K562 (cell line): ENCODE data around the gene BRAF. TPM values are rescaled to one million over a fixed set of nuclear protein-coding genes. Genes with fewer than 3 reads are reported as not detected.
"Not testable (repeated sequence)": the region's sequence is repeated elsewhere in the genome, so short reads cannot be mapped to it uniquely, and the experiment has no call there.

Source experiments
- ATAC-seq: fragments of 200-7000 bp; cut with Tn5 transposase; 3 replicates; pipeline ENCODE4 v1.9.1; 2020; ENCODE audit warnings: moderate library complexity
- BruUV-seq: library from RNA; stranded (reverse); fragments of 400-500 nt; replicated peaks from 2 replicates; lab custom pipeline; 2021; lab: Mats Ljungman, UMichigan
- CTCF ChIA-PET: fragments of 300-600 bp; formaldehyde crosslinking; extraction: SDS; loops from one replicate; lab custom pipeline; 2021; ENCODE audit warnings: low intra/inter-chr PET ratio; lab: Yijun Ruan, JAX
- POLR2A ChIA-PET: fragments of 300-600, 350-650 bp; sonication (Branson Sonifier 250); formaldehyde crosslinking; extraction: SDS; loops from one replicate; lab custom pipeline; 2021; ENCODE audit warnings: antibody characterized with exemption, inconsistent platforms; lab: Yijun Ruan, JAX
- DNase-seq, 4 experiments: peaks; one replicate each; pipeline versions ENCODE4 v3.0.0 to v3.0.0-alpha.2; 2011 to 2018; ENCODE audit warnings: low spot score in 3 of 4, mixed read lengths in 3 of 4; ENCODE audit errors: extremely low read depth in 1 of 4
- FAIRE-seq: peaks from 2 replicates; lab custom pipeline; 2011; peaks lifted over from hg19 to GRCh38; lab: Jason Lieb, UNC
- H2AFZ ChIP-seq: 2 replicates; pipeline ENCODE4 v1.6.0; 2011; ENCODE audit warnings: low read depth, low read length, control low read depth, inconsistent platforms
- H3K27ac ChIP-seq: fragments of 200-600 bp; 3 replicates; pipeline ENCODE4 v1.8.0; 2011; ENCODE audit warnings: low read depth, mild to moderate bottlenecking, control low read depth, inconsistent platforms, low read length, moderate library complexity, mixed read lengths; ENCODE audit errors: extremely low read depth
- H3K27me3 ChIP-seq, 2 experiments: fragments of 300-600 bp in 1 of 2; 2 replicates in 1 of 2; 3 replicates in 1 of 2; pipeline versions ENCODE4 v1.6.0 to v1.8.0; 2011; ENCODE audit warnings: inconsistent platforms in 2 of 2, low read length in 2 of 2, mild to moderate bottlenecking in 1 of 2, mixed read lengths in 1 of 2, moderate library complexity in 1 of 2; ENCODE audit not compliant: control insufficient read depth in 2 of 2, insufficient read depth in 2 of 2
- H3K36me3 ChIP-seq: fragments of 300-600 bp; 3 replicates; pipeline ENCODE4 v1.8.0; 2011; ENCODE audit warnings: mild to moderate bottlenecking, low read length, inconsistent platforms; ENCODE audit not compliant: control insufficient read depth, insufficient read depth
- H3K4me1 ChIP-seq, 2 experiments: fragments of 200-600 bp in 1 of 2; replicated peaks in 1 of 2; 2 replicates in 1 of 2; 3 replicates in 1 of 2; pipeline versions ENCODE4 v1.5.1 to v1.8.0; 2011; ENCODE audit warnings: inconsistent platforms in 2 of 2, low read length in 2 of 2, mild to moderate bottlenecking in 1 of 2, mixed read lengths in 1 of 2, moderate library complexity in 1 of 2; ENCODE audit not compliant: control insufficient read depth in 2 of 2, insufficient read depth in 2 of 2
- H3K4me2 ChIP-seq: 2 replicates; pipeline ENCODE4 v1.6.1; 2011; ENCODE audit warnings: low read length, control low read depth, inconsistent platforms, mixed read lengths; ENCODE audit not compliant: insufficient read depth
- H3K4me3 ChIP-seq: fragments of 200-600 bp; sonication (generic), shearing (Covaris generic); 2 replicates; pipeline ENCODE4 v1.5.1; 2016; ENCODE audit warnings: control low read depth, inconsistent platforms
- H3K79me2 ChIP-seq: fragments of 200-600 bp; 3 replicates; pipeline ENCODE4 v1.8.0; 2011; ENCODE audit warnings: low read length, inconsistent platforms; ENCODE audit not compliant: control insufficient read depth, insufficient read depth
- H3K9ac ChIP-seq, 2 experiments: 2 replicates each; pipeline versions ENCODE4 v1.6.0 to v1.6.1; 2011; ENCODE audit warnings: low read depth in 2 of 2, low read length in 2 of 2, control low read depth in 1 of 2, inconsistent platforms in 1 of 2, mild to moderate bottlenecking in 1 of 2, mixed read lengths in 1 of 2; ENCODE audit not compliant: insufficient read depth in 1 of 2
- H3K9me1 ChIP-seq: one replicate; pipeline ENCODE4 v1.6.0; 2011; ENCODE audit warnings: inconsistent platforms, mild to moderate bottlenecking, low read length, moderate library complexity; ENCODE audit not compliant: control insufficient read depth, insufficient read depth
- H3K9me3 ChIP-seq: replicated peaks from 2 replicates; pipeline ENCODE4 v1.5.1; 2011; ENCODE audit warnings: low read depth, low read length, inconsistent platforms; ENCODE audit not compliant: control insufficient read depth, insufficient read depth
- H4K20me1 ChIP-seq: replicated peaks from 2 replicates; pipeline ENCODE4 v1.6.1; 2011; ENCODE audit warnings: low read length, inconsistent platforms, mixed read lengths; ENCODE audit not compliant: control insufficient read depth, insufficient read depth
- EWSR1 ChIP-seq: fragments of 450-650 bp; IDR thresholded peaks from 2 replicates; pipeline ENCODE4 v1.6.1; 2018; ENCODE audit warnings: borderline replicate concordance, mild to moderate bottlenecking, low read depth, moderate library complexity; ENCODE audit not compliant: partially characterized antibody
- GATAD2A ChIP-seq: fragments of 450-650 bp; IDR thresholded peaks from 2 replicates; pipeline ENCODE4 v1.6.1; 2017
- HOMEZ ChIP-seq: fragments of 250-450 bp; sonication (Bioruptor Pico); IDR thresholded peaks from 2 replicates; pipeline ENCODE4 v1.4.0; 2020; ENCODE audit warnings: mild to moderate bottlenecking, moderate library complexity
- SAFB ChIP-seq: fragments of 200-400 bp; formaldehyde crosslinking; IDR thresholded peaks from 2 replicates; pipeline ENCODE4 v1.6.1; 2017; ENCODE audit warnings: low read depth, low read length, borderline replicate concordance
- STAT5B ChIP-seq: fragments of 250-450 bp; sonication (Bioruptor Pico); IDR thresholded peaks from 2 replicates; pipeline ENCODE4 v1.8.0; 2021; ENCODE audit warnings: mild to moderate bottlenecking, inconsistent platforms
- ZBTB17 ChIP-seq: fragments of 450-650 bp; formaldehyde crosslinking; IDR thresholded peaks from 2 replicates; pipeline ENCODE4 v1.4.0; 2020; ENCODE audit warnings: mild to moderate bottlenecking
- ZNF324 ChIP-seq: fragments of 250-450 bp; sonication (Bioruptor Pico); IDR thresholded peaks from 2 replicates; pipeline ENCODE4 v1.4.0; 2020; ENCODE audit warnings: mild to moderate bottlenecking
- ZNF507 ChIP-seq: conservative IDR thresholded peaks from 2 replicates; pipeline ENCODE4 v1.6.1; 2017; ENCODE audit warnings: missing genetic modification characterization, missing compliant biosample characterization
- WGBS: fragments of 100-300 bp; shearing (Covaris generic); methylation state at CpG from one replicate; pipeline ENCODE4 v1.1.6; 2016; ENCODE audit warnings: low coverage, mixed read lengths; ENCODE audit not compliant: insufficient coverage; ENCODE audit errors: missing lambda C conversion rate; 5-methylcytosine and 5-hydroxymethylcytosine counted together
- in situ Hi-C: fragments of 300-500 bp; cut with MboI; formaldehyde crosslinking; loops from 4 replicates; pipeline ENCODE4 v1.15.0; 2018; ENCODE audit warnings: inconsistent platforms, mixed read lengths
- intact Hi-C: fragments of 100-400 bp; cut with micrococcal nuclease; formaldehyde crosslinking; loops from 2 replicates; pipeline ENCODE4 v1.14.2; 2022
- polyA plus RNA-seq, 8 experiments: library from polyadenylated mRNA; depleted of rRNA in 4 of 8; stranded (reverse) in 5 of 8; unstranded in 3 of 8; fragments of >200 nt; fragmentation: Nextera tagmentation in 2 of 8; fragmentation: Illumina TruSeq in 1 of 8; extraction: Ambion mirVana in 2 of 8; extraction: Trizol in 1 of 8; gene quantifications; 2 replicates each; pipeline versions ENCODE4 v1.2.1 to v1.2.3, GENCODE V29; 2011 to 2014; ENCODE audit warnings: inconsistent platforms in 1 of 8, missing spikeins in 1 of 8
- total RNA-seq, 7 experiments: library from RNA; depleted of rRNA in 6 of 7; stranded (reverse); fragments of >200 nt in 6 of 7; fragmentation: Illumina TruSeq in 2 of 7; extraction: Trizol in 2 of 7; gene quantifications; 2 replicates each; pipeline versions ENCODE4 v1.2.1 to v1.2.3, GENCODE V29; 2011 to 2021; ENCODE audit warnings: low replicate concordance in 1 of 7

Gene BRAF
- total and polyA plus RNA-seq, 9 of the 15 experiments (the other 6 are each of a cell fraction or from before 2014, with no cell fraction given), result 3.6 to 38.3 (median 21.9) TPM

DNA sequence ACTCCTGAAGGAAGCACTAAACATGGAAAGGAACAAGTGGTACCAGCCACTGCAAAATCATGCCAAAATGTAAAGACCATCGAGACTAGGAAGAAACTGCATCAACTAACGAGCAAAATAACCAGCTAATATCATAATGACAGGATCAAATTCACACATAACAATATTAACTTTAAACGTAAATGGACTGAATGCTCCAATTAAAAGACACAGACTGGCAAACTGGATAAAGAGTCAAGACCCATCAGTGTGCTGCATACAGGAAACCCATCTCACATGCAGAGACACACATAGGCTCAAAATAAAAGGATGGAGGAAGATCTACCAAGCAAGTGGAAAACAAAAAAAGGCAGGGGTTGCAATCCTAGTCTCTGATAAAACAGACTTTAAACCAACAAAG, 163.4 kb downstream of the BRAF start:
- H3K27me3 ChIP-seq, H3K4me1 ChIP-seq, H4K20me1 ChIP-seq, CTCF ChIA-PET, H3K9me3 ChIP-seq, H3K9ac ChIP-seq, ATAC-seq, DNase-seq, H3K36me3 ChIP-seq, H3K79me2 ChIP-seq, H3K4me2 ChIP-seq, in situ Hi-C loops, POLR2A ChIA-PET, H3K9me1 ChIP-seq, H2AFZ ChIP-seq, BruUV-seq, intact Hi-C loops, H3K4me3 ChIP-seq, H3K27ac ChIP-seq, FAIRE-seq: not testable (repeated sequence)
- TF ChIP-seq ZNF507 (tag), result peak; percentile 75
- WGBS, result 65% methylated on average over 3 of the region's 3 CpGs

DNA sequence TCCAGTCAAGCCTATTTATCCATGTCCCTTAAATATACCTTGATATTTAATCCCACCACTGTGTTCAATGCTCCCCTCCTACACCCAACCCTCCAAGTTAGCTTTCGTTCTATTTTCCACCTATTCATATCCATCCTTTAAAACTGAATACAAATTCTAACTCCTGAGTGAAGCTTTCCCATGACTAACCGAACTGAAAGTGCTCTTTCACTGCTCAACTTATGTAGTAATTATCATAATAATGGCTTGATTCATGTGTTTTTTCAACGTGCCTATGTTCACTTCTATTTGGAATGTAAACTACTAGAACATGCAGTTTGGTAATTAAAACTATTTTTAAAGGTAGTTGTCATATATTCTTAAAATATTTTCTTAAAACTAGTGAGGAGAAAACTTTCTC, 170.2 kb downstream of the BRAF start:
- Histone ChIP-seq H3K27me3 (no peaks in the 10 kb centered on the region), H3K9ac (no peak overlapping the region), H3K4me2 (no peak overlapping the region), H2AFZ (no peak overlapping the region), H3K9me3 (no peaks in the 10 kb centered on the region), H3K4me1 (no peaks in the 10 kb centered on the region), H4K20me1 (no peaks in the 10 kb centered on the region), H3K36me3 (peaks cover 12% of the 10 kb centered on the region; the same call in 2 of the 3 replicates), H3K79me2 (no peaks in the 10 kb centered on the region), H3K9me1 (no peaks in the 10 kb centered on the region), H3K4me3 (no peak overlapping the region), H3K27ac (no peak overlapping the region)
- no TSS peak for BruUV-seq
- intact Hi-C loops (no loop called here), in situ Hi-C loops (no loop called here)
- POLR2A ChIA-PET, result interaction anchor here (0.6 kb wide), 1 partner anchor 26 kb away, joined by 3 read pairs; no protein-coding TSS in a partner anchor
- no peak for FAIRE-seq
- CTCF ChIA-PET, result no interaction called here
- DNase-seq, result no peak
- WGBS, result 72% methylated on average over 3 of the region's 3 CpGs
- TF ChIP-seq ZNF324 (CRISPR knock-in tag) (no peak), STAT5B (no peak), EWSR1 (no peak), GATAD2A (no peak), SAFB (no peak), ZBTB17 (CRISPR knock-in tag) (no peak), HOMEZ (CRISPR knock-in tag) (no peak)
- ATAC-seq, result no peak
